ENCODE data around the gene C1orf167.

The C1orf167 gene

DNA sequence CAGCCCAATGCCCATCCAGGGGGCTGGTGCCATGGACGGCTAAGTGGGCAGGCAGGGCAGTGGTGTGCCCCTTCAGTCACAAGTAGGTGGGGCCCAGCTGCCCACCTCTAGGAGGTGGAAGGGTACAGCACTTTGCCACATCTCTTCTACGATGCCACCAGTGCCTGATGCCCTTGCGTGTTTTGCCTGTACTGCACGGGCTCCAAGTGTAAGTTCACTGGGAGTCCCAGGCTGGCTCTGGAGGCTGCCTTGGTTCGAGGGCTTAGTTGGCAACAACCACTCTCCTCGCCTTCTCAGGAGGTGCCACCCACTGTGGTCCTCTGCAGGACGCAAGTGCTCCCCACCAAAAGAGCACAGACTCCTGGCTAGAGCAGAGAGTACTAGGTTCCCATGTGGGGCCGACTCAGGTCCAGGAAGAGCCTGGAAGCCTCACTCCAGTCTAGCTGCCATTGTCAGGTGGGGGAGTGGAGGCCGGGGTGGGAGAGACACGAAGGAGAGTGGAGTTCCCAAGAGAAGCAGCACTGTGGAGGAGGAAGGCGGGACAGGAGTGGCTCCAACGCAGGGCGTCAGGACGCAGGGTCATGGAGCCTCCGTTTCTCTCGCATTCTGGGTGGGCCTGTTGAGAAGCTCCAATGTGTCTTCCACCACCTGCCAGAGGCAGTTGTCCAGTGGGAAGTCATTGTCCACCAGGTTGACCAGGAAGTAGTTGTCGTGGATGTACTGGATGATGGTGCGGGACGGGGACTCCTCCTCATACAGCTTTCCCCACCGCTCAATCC is 28.3 kb downstream of the C1orf167 start:
- Histone ChIP-seq H3K4me3 (ENCODE audit: low read length) (no peak overlapping the region), H3K27ac (ENCODE audit: low read length) (no peak overlapping the region), H3K9ac (ENCODE audit: low read length) (no peak overlapping the region), H3K79me2 (ENCODE audit: low read length) (no peaks in the 10 kb centered on the region), H3K36me3 (replicated peaks; ENCODE audit: low read depth, low read length) (no peaks in the 10 kb centered on the region), H3K27me3 (ENCODE audit: low read depth, low read length) (no peaks in the 10 kb centered on the region), H4K20me1 (ENCODE audit: insufficient read depth, low read length) (no peaks in the 10 kb centered on the region), H3K4me2 (ENCODE audit: low read length) (0 out of 2 replicates have a peak overlapping the region, but pooled peaks have one; percentile 44), H3K4me1 (ENCODE audit: low read length) (peaks cover 27% of the 10 kb centered on the region), H3K9me3 (ENCODE audit: insufficient read depth, low read length) (no peaks in the 10 kb centered on the region), H2AFZ (ENCODE audit: low read depth, low read length) (no peak overlapping the region)
- TF ChIP-seq, protein P1, sequence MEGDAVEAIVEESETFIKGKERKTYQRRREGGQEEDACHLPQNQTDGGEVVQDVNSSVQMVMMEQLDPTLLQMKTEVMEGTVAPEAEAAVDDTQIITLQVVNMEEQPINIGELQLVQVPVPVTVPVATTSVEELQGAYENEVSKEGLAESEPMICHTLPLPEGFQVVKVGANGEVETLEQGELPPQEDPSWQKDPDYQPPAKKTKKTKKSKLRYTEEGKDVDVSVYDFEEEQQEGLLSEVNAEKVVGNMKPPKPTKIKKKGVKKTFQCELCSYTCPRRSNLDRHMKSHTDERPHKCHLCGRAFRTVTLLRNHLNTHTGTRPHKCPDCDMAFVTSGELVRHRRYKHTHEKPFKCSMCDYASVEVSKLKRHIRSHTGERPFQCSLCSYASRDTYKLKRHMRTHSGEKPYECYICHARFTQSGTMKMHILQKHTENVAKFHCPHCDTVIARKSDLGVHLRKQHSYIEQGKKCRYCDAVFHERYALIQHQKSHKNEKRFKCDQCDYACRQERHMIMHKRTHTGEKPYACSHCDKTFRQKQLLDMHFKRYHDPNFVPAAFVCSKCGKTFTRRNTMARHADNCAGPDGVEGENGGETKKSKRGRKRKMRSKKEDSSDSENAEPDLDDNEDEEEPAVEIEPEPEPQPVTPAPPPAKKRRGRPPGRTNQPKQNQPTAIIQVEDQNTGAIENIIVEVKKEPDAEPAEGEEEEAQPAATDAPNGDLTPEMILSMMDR (IDR thresholded peaks at IDR 0.05; ENCODE audit: low read depth, low read length): no peak
- no peak for TF ChIP-seq EZH2phosphoT487 (IDR thresholded peaks at IDR 0.05; ENCODE audit: low read depth)

DNA sequence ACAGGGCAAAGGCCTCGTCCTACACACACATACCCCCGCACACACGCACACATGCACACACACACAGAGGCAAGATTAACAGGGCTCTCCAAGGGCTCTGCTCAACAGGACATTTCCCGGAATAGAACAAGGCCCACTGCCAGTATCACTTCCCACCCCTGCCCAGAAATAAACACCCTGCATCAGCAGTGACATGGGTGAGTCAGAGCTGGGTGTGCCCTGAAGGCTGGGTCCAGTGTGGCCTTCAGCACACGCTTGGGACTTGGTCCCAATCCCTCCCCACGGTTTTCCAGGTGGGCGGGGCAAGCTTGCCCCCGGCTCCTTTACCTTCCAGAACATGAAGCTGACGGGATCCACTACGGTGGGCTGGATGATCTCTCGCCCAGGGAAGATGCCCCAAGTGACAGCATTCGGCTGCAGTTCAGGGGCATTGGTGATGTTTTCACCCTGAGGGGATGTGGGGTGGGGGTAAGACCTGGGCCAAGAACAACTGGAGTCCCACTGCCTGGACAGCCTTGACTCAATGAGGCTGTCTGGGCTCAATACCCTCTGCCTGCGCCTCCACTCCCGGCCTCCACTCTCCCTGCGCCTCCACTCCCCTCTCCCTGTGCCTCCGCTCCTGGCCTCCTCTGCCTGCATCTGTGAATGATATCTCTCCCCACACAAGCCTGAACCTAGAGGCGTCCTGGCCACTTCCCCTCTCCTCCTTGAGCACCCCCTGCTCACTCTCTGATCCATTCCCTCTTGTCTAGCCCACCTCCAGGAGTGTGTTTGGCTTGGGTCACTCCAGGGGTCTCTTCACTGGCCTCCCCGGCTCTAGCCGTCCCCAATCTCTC is 29.1 kb downstream of the C1orf167 start:
- H2AFZ ChIP-seq (ENCODE audit: low read depth, low read length): no peak overlapping the region
- no peaks in the 10 kb centered on the region for H3K36me3 ChIP-seq (replicated peaks; ENCODE audit: low read depth, low read length)
- peaks cover 25% of the 10 kb centered on the region for H3K4me1 ChIP-seq (ENCODE audit: low read length)
- no peaks in the 10 kb centered on the region for H3K27me3 ChIP-seq (ENCODE audit: low read depth, low read length)
- TF ChIP-seq EZH2phosphoT487 (IDR thresholded peaks at IDR 0.05; ENCODE audit: low read depth): no peak
- TF ChIP-seq, protein P1 (IDR thresholded peaks at IDR 0.05; ENCODE audit: low read depth, low read length): no peak
- H4K20me1 ChIP-seq (ENCODE audit: insufficient read depth, low read length): no peaks in the 10 kb centered on the region
- no peak overlapping the region for H3K9ac ChIP-seq (ENCODE audit: low read length)
- no peaks in the 10 kb centered on the region for H3K9me3 ChIP-seq (ENCODE audit: insufficient read depth, low read length)
- H3K4me2 ChIP-seq (ENCODE audit: low read length): peak overlapping the region; percentile 44
- peak overlapping the region; percentile 34; the same call in 1 of the 2 replicates for H3K27ac ChIP-seq (ENCODE audit: low read length)
- no peaks in the 10 kb centered on the region for H3K79me2 ChIP-seq (ENCODE audit: low read length)
- no peak overlapping the region for H3K4me3 ChIP-seq (ENCODE audit: low read length)

DNA sequence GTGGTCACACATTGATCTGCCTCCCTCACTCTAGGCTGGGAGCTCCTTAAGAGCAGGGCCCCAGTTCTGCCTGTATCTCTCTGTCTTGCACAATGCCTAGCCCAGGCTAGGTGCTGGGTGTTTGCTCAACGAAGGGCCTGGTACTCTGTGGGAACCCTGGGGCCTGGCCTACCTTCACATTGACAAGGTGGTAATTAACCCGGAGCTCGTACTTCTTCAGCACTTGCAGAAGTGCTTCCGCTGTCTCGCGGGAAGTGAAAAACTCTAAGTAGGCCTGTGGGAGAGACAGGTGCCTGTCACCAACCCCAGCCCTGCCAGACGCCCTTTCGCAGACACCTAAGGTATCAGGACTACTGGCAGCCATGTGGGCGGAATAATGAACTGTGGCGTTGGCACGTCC is 30.1 kb downstream of the C1orf167 start:
- H3K36me3 ChIP-seq (replicated peaks; ENCODE audit: low read depth, low read length): no peaks in the 10 kb centered on the region
- H3K9me3 ChIP-seq (ENCODE audit: insufficient read depth, low read length): no peaks in the 10 kb centered on the region
- H3K9ac ChIP-seq (ENCODE audit: low read length): peak overlapping the region; percentile 47; the same call in 1 of the 2 replicates
- H3K27ac ChIP-seq (ENCODE audit: low read length): peak overlapping the region; percentile 74
- peaks cover 25% of the 10 kb centered on the region for H3K4me1 ChIP-seq (ENCODE audit: low read length)
- peak overlapping the region; percentile 56 for H3K4me3 ChIP-seq (ENCODE audit: low read length)
- H3K27me3 ChIP-seq (ENCODE audit: low read depth, low read length): no peaks in the 10 kb centered on the region
- TF ChIP-seq, protein P1 (IDR thresholded peaks at IDR 0.05; ENCODE audit: low read depth, low read length): no peak
- no peak for TF ChIP-seq EZH2phosphoT487 (IDR thresholded peaks at IDR 0.05; ENCODE audit: low read depth)
- peak overlapping the region; percentile 56 for H3K4me2 ChIP-seq (ENCODE audit: low read length)
- H2AFZ ChIP-seq (ENCODE audit: low read depth, low read length): peak overlapping the region; percentile 39; the same call in 1 of the 2 replicates
- H4K20me1 ChIP-seq (ENCODE audit: insufficient read depth, low read length): no peaks in the 10 kb centered on the region
- no peaks in the 10 kb centered on the region for H3K79me2 ChIP-seq (ENCODE audit: low read length)

DNA sequence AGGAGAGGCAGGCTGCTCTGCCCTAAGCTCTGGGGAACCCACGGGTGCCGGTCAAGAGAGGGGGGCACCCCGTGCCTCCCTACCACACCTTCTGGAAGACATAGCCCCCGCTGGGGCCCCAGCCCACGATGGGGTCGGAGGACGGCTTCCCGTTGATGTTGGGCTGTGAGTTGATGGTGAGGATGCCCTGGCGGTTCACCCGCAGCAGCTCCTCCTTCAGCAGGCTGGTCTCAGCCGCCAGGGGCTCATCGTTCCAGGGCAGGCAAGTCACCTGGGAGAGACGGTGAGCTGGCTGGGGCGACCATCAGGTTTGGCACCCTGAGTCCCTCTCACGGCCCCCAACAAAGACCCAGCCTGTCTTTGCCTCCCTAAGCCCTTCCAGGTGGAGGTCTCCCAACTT is 31.8 kb downstream of the C1orf167 start:
- Histone ChIP-seq H4K20me1 (ENCODE audit: insufficient read depth, low read length) (no peaks in the 10 kb centered on the region), H3K4me1 (ENCODE audit: low read length) (peaks cover 25% of the 10 kb centered on the region), H3K9ac (ENCODE audit: low read length) (no peak overlapping the region), H3K36me3 (replicated peaks; ENCODE audit: low read depth, low read length) (no peaks in the 10 kb centered on the region), H3K79me2 (ENCODE audit: low read length) (no peaks in the 10 kb centered on the region), H3K9me3 (ENCODE audit: insufficient read depth, low read length) (no peaks in the 10 kb centered on the region), H3K4me3 (ENCODE audit: low read length) (no peak overlapping the region), H3K27me3 (ENCODE audit: low read depth, low read length) (no peaks in the 10 kb centered on the region), H3K27ac (ENCODE audit: low read length) (no peak overlapping the region), H3K4me2 (ENCODE audit: low read length) (no peak overlapping the region), H2AFZ (ENCODE audit: low read depth, low read length) (no peak overlapping the region)
- TF ChIP-seq, protein P1 (IDR thresholded peaks at IDR 0.05; ENCODE audit: low read depth, low read length): no peak
- TF ChIP-seq EZH2phosphoT487 (IDR thresholded peaks at IDR 0.05; ENCODE audit: low read depth): no peak

All from OCI-LY3 (cell line).